Stimulated activated CD4-positive, alpha-beta T cell treated with anti-CD3 and anti-CD28 coated beads, TNF-alpha, amount 100 ng/mL, for 24 hours (primary cell): Measurements from ENCODE around the gene VSIG10.

Experiments
- DNase-seq, 3 experiments: peaks; one replicate each; pipeline ENCODE4 v3.0.0-alpha.2; 2020; ENCODE audit warnings: low read depth in 3 of 3

The VSIG10 gene

GRCh38 chr12:118060301-118061010 is 43.4 kb downstream of the VSIG10 start:
- DNase-seq: peak in 1 of 3 experiments; percentile 27

- DNase-seq: no peak
These were observed 44.2 kb downstream of the VSIG10 start for GRCh38 chr12:118059341-118060191.

GRCh38 chr12:118058881-118059280 is 44.9 kb downstream of the VSIG10 start:
- no peak for DNase-seq

DNA sequence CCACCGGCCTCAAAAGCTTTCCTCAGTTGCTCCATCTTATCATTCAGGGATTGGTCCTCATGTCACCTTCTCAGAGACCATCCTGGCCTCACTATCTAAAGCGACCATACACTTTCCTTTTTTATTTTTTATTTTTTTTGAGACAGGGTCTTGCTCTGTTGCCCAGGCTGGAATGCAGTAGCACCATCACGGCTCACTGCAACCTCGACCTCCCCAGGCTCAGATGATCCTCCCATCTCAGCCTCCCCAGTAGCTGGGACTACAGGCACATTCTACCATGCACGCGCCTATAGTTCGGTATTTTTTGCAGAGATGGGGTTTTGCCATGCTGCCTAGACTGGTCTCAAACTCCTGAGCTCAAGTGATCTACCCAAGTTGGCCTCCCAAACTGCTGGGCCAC is 45.6 kb downstream of the VSIG10 start:
- DNase-seq: no peak

DNA sequence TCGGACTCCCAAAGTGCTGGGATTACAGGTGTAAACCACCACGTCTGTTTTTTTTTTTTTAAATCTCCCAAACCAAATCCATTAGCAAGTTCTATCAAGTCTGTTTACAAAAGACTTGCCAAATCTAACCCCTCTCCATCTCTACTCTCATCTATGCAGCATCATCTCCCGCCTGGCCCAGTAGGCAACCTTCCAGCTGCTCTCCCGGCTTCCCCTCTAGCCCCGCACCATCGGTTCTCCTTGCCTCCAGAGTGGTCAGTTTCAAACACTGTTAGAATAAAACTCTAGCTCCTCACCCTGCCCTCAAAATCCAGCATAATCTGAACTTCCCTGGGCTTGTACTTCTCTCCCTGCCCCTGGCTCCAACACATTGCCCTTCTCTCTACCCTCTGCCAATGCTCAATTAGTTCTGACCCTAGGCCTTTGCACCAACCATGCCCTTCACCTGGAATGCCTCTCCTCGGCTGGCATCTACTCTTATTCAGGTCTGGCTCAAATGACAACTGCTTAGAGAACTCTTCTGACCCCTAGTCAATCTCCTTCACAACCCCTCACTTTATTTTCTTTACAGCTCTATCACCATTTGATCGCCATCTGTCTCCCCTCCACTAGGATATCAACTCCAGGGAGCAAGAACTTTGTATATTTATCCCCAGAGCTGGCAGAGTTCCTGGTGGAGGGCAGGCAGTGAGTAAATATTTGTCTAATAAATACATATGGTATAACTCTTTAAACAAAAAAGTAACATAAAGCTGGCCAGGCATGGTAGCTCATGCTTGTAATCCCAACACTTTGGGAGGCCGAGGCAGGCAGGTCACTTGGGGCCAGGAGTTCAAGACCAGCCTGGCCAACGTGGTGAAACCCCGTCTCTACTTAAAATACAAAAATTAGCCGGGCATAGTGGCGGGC is 47.7 kb downstream of the VSIG10 start:
- no peak for DNase-seq

GRCh38 chr12:118055144-118055557 is 48.7 kb downstream of the VSIG10 start:
- peak; percentile 51 to 69 (median 62) for DNase-seq

- DNase-seq: no peak
These were observed 50.5 kb downstream of the VSIG10 start for GRCh38 chr12:118053071-118053985.

DNA sequence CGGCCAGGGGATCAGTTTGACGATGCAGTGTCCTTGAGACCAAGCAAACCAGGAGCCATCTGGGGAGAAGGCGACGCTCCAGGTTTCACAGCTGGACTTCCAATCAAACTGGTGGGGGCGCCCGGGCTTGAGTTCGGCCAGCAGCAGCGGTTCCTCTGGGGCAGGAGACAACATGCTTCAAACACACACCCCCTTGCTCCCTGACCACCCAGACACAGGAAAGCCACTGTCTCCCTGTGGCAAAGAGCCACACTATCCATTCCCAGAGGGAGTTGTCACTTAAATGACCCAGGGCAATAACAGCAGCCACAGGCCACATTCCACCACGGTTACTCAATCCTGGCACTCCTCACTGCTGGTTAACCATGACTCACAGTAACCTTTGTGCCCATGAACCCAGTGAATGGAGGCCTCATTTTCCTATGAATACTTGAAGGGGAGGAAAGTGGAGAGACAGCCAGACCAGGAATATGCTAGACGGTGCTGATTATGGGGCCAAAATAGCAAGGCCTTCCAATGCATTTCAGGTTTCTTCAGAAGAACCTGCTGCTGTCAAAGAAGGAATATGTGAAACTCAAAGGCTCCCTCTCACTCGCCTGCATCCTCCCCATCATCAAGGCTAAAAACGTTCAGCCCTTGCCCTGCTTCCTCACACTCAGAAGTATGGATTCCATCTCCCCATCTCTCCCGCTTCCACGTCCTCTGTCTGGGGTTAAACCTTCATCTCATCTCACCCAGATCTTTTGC is 51.3 kb downstream of the VSIG10 start:
- peak in 1 of 3 experiments; percentile 44 for DNase-seq

DNA sequence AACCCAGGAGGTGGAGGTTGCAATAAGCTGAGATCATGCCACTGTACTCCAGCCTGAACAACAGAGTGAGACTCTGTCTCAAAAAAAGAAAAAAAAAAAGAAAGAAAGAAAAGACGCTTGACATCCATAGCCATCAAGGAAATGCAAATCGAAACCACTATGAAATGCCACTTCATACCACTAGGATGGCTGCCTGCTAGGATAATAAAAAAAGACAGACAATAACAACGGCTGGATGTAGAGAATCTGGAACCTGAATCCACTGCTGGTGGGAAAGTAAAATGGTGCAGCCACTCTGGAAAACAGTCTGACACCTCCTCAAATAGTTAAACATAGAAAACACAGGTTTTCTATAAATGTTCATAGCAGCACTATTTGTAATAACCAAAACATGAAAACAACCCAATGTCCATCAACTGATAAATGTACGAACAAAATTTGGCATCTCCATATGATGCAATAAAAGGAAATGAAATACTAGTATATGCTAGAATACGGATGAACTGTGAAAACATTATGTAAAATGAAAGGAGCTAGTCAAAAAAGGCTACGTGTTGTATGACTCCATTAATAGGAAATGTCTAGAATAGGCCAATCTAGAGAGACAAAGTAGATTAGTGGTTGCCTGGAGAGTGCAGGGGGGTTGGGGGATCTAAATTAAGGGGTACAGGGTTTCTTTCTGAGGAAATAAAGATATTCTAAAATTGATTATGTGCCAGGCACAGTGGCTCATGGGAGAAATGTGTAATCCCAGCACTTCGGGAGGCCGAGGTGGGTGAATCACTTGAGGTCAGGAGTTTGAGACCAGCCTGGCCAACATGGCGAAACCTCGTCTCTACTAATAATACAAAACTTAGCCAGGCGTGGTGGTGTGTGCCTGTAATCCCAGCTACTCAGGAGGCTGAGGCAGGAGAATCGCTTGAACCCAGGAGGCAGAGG is 52.6 kb downstream of the VSIG10 start:
- DNase-seq: no peak

DNA sequence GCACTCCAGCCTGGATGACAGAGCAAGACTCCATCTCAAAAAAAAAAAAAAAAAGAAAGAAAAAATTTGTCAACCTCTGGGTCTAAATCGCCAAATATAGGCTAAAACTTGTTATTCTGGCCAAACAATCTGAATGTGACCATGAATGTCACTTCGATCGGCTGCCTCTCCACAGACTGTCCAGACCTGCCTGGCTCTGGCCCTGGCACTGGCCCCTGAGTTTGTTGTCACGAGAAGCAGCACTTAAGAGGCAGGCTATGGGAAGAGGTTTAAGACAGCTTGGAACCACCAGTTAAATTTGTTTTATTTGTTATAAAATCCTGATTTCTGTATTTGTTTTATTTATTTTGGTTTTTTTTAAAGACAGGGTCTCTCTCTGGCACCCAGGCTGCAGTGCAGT is 57.4 kb downstream of the VSIG10 start:
- DNase-seq: no peak

- no peak for DNase-seq
These were observed 59.2 kb downstream of the VSIG10 start for GRCh38 chr12:118044577-118044976.

DNA sequence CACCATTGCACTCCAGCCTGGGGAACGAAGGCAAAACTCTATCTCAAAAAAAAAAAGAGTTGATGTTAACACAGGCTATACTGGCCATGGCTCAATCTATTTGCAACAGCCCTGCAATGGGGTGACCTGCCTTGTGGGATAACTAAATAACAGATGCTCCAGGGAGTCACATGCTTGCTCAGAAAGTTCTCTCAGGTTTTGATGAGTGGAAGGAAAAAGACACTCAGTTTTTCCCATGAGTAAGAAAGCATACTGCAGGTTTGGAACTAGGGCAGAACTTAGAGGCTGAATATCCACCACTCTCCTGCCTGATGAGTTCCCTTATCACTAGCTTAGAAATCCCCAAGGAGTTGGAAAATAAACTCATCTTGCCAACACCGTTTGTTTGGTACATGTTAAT is 59.7 kb downstream of the VSIG10 start:
- DNase-seq: no peak

GRCh38 chr12:118042091-118042490 is 61.7 kb downstream of the VSIG10 start:
- DNase-seq: no peak

DNA sequence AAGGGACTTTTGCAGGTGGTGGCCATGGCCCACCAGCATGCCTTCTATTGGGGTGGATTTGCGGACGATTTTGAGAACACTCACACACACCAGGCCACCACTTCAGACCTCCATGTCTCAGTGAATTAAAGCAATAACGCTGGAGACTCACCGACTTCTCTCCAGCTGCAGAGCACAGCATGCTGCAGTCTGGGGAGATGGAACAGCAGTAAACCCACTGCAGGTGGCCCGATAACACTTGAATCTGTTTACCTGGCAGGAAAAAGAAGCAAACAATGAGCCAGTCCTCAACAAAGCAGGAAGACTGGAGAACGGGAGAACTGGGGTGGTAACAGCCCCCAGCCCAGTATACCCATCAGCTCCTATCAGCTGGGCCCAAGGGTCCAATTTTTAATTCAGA is 65.7 kb downstream of the VSIG10 start:
- no peak for DNase-seq

- DNase-seq: no peak
These were observed 67.0 kb downstream of the VSIG10 start for GRCh38 chr12:118036672-118037411.

GRCh38 chr12:118035190-118036041 is 68.4 kb downstream of the VSIG10 start:
- DNase-seq: no peak

GRCh38 chr12:118034429-118035189 is 69.2 kb downstream of the VSIG10 start:
- no peak for DNase-seq
